ENCODE measurements around the gene SLC29A1. TPM values are rescaled to one million over a fixed set of nuclear protein-coding genes. Genes with fewer than 3 reads are reported as not detected.

SLC29A1 gene
- polyA plus RNA-seq, 1 experiment: 34.1 TPM

- Histone ChIP-seq H3K4me3 (ENCODE audit: low read depth, low read length) (peak overlapping the region; percentile 79), H3K27me3 (ENCODE audit: control insufficient read depth, insufficient read depth, low read length) (no peaks in the 10 kb centered on the region), H3K36me3 (ENCODE audit: control insufficient read depth, insufficient read depth, low read length) (peaks cover 24% of the 10 kb centered on the region)
- ChIA-PET POLR2A (interaction anchor here (0.7 to 1.6 kb wide), 3 partner anchors 9 to 23 kb away, joined by 3 to 18 read pairs (median 8); partner anchors contain the start of gene SLC35B2), CTCF (interaction anchor here (0.6 to 6.6 kb wide), 7 partner anchors 9 to 75 kb away, joined by 3 to 50 read pairs (median 14); partner anchors contain the start of gene SLC35B2)
- TF ChIP-seq, protein P1, sequence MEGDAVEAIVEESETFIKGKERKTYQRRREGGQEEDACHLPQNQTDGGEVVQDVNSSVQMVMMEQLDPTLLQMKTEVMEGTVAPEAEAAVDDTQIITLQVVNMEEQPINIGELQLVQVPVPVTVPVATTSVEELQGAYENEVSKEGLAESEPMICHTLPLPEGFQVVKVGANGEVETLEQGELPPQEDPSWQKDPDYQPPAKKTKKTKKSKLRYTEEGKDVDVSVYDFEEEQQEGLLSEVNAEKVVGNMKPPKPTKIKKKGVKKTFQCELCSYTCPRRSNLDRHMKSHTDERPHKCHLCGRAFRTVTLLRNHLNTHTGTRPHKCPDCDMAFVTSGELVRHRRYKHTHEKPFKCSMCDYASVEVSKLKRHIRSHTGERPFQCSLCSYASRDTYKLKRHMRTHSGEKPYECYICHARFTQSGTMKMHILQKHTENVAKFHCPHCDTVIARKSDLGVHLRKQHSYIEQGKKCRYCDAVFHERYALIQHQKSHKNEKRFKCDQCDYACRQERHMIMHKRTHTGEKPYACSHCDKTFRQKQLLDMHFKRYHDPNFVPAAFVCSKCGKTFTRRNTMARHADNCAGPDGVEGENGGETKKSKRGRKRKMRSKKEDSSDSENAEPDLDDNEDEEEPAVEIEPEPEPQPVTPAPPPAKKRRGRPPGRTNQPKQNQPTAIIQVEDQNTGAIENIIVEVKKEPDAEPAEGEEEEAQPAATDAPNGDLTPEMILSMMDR (IDR thresholded peaks at IDR 0.05; ENCODE audit: insufficient read depth, low read depth, low read length): no peak
- no peak for DNase-seq (ENCODE audit: low read depth)
Observed at GRCh38 chr6:44247338-44248302, 24.2 kb downstream of the SLC29A1 start.

DNA sequence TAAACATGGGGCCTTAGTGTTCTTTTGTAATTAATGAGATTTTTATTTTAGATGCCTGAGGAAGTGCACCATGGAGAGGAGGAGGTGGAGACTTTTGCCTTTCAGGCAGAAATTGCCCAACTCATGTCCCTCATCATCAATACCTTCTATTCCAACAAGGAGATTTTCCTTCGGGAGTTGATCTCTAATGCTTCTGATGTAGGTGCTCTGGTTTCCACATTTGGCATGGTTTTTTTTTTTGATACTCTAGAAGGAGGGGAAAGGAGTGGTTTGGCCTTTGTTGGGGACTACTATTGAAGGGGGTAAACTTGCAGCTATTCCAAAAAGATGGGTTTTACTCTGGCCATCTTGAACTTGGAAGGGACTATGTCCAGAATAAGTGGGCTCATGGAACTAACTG is 25.2 kb downstream of the SLC29A1 start:
- no peak for DNase-seq (ENCODE audit: low read depth)
- TF ChIP-seq, protein P1 (IDR thresholded peaks at IDR 0.05; ENCODE audit: insufficient read depth, low read depth, low read length): no peak
- ChIA-PET POLR2A (interaction anchor here (0.7 kb wide), 1 partner anchor 756 kb away, joined by 8 read pairs; no protein-coding TSS in a partner anchor), CTCF (interaction anchor here (0.7 to 6.6 kb wide), 3 partner anchors 8 to 14 kb away, joined by 3 to 50 read pairs (median 27); partner anchors contain the start of gene SLC35B2)
- H3K4me3 ChIP-seq (ENCODE audit: low read depth, low read length): peak overlapping the region; percentile 79
- peaks cover 30% of the 10 kb centered on the region for H3K36me3 ChIP-seq (ENCODE audit: control insufficient read depth, insufficient read depth, low read length)
- no peaks in the 10 kb centered on the region for H3K27me3 ChIP-seq (ENCODE audit: control insufficient read depth, insufficient read depth, low read length)

DNA sequence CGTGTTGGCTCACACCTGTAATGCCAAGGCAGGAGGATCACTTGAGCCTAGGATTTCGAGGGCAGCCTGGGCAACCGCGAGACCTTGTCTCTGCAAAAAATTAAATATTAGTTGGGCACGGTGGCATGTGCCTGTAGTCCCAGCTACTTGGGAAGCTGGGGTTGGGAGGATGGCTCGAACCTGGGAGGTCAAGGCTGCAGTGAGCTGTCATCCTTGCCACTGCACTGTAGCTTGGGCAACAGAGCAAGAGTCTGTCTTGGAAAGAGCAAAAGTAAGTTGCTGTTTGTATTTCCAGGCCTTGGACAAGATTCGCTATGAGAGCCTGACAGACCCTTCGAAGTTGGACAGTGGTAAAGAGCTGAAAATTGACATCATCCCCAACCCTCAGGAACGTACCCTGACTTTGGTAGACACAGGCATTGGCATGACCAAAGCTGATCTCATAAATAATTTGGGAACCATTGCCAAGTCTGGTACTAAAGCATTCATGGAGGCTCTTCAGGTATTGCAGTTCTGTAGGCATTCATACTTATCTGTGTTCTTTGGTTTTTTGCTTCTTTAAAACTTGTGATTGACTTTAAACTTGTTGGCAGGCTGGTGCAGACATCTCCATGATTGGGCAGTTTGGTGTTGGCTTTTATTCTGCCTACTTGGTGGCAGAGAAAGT is 25.8 kb downstream of the SLC29A1 start:
- H3K36me3 ChIP-seq (ENCODE audit: control insufficient read depth, insufficient read depth, low read length): peaks cover 32% of the 10 kb centered on the region
- TF ChIP-seq, protein P1 (IDR thresholded peaks at IDR 0.05; ENCODE audit: insufficient read depth, low read depth, low read length): no peak
- H3K4me3 ChIP-seq (ENCODE audit: low read depth, low read length): peak overlapping the region; percentile 79
- no peak for DNase-seq (ENCODE audit: low read depth)
- ChIA-PET POLR2A (interaction anchor here (0.6 to 0.7 kb wide), 2 partner anchors 122 to 757 kb away, joined by 4 to 8 read pairs; partner anchors contain the start of gene TMEM63B), CTCF (interaction anchor here (0.7 to 6.6 kb wide), 2 partner anchors 12 to 15 kb away, joined by 3 to 50 read pairs; no protein-coding TSS in a partner anchor)
- no peaks in the 10 kb centered on the region for H3K27me3 ChIP-seq (ENCODE audit: control insufficient read depth, insufficient read depth, low read length)

DNA sequence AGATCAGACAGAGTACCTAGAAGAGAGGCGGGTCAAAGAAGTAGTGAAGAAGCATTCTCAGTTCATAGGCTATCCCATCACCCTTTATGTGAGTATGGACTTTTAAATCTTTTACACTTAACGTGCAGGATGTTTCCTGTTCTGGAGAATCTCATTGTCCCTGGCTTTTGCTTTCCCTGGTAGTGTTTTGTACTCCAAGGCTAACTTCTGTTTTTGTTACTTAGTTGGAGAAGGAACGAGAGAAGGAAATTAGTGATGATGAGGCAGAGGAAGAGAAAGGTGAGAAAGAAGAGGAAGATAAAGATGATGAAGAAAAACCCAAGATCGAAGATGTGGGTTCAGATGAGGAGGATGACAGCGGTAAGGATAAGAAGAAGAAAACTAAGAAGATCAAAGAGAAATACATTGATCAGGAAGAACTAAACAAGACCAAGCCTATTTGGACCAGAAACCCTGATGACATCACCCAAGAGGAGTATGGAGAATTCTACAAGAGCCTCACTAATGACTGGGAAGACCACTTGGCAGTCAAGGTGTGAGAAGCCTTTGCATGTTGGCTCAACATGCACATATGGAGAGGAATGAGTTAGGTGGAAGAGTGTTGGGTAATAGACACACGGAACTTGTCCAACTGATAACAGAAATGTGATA is 26.8 kb downstream of the SLC29A1 start:
- no peak overlapping the region for H3K4me3 ChIP-seq (ENCODE audit: low read depth, low read length)
- DNase-seq (ENCODE audit: low read depth): no peak

More for the DNA sequence above, 26.8 kb downstream of the SLC29A1 start:
- H3K27me3 ChIP-seq (ENCODE audit: control insufficient read depth, insufficient read depth, low read length): no peaks in the 10 kb centered on the region
- TF ChIP-seq, protein P1 (IDR thresholded peaks at IDR 0.05; ENCODE audit: insufficient read depth, low read depth, low read length): no peak
- POLR2A ChIA-PET: no interaction called here
- CTCF ChIA-PET: interaction anchor here (1.6 to 6.6 kb wide), 2 partner anchors 8 to 16 kb away, joined by 4 to 50 read pairs; no protein-coding TSS in a partner anchor
- H3K36me3 ChIP-seq (ENCODE audit: control insufficient read depth, insufficient read depth, low read length): peaks cover 38% of the 10 kb centered on the region

Measured in BJ (cell line).